A673 (cell line): Measurements from ENCODE around the gene NLRP9.

Source experiments
- EZH2 ChIP-seq: fragments of 200-600 bp; sonication (generic); IDR thresholded peaks from 2 replicates; pipeline ENCODE4 v1.6.1; 2017; ENCODE audit warnings: borderline replicate concordance, low read depth, mild to moderate bottlenecking, mixed read lengths, antibody characterized with exemption, low read length; ENCODE audit not compliant: poor library complexity, severe bottlenecking
- TF ChIP-seq, protein P1 (sequence below): fragments of 300-800, 200-600 bp; sonication (generic); conservative IDR thresholded peaks from 2 replicates; pipeline ENCODE4 v1.5.1; 2017; ENCODE audit warnings: low read depth, mild to moderate bottlenecking, antibody characterized with exemption, low read length, moderate library complexity, mixed read lengths

GRCh38 chr19:55667958-55668357, 70.2 kb downstream of the NLRP9 start:
- no peak for TF ChIP-seq EZH2
- TF ChIP-seq, protein P1, sequence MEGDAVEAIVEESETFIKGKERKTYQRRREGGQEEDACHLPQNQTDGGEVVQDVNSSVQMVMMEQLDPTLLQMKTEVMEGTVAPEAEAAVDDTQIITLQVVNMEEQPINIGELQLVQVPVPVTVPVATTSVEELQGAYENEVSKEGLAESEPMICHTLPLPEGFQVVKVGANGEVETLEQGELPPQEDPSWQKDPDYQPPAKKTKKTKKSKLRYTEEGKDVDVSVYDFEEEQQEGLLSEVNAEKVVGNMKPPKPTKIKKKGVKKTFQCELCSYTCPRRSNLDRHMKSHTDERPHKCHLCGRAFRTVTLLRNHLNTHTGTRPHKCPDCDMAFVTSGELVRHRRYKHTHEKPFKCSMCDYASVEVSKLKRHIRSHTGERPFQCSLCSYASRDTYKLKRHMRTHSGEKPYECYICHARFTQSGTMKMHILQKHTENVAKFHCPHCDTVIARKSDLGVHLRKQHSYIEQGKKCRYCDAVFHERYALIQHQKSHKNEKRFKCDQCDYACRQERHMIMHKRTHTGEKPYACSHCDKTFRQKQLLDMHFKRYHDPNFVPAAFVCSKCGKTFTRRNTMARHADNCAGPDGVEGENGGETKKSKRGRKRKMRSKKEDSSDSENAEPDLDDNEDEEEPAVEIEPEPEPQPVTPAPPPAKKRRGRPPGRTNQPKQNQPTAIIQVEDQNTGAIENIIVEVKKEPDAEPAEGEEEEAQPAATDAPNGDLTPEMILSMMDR = no peak
